VCaP (cell line): Measurements from ENCODE around the gene FAM186B.

Source experiments
- H3K27ac ChIP-seq: fragments of 450-650 bp; 2 replicates; pipeline ENCODE4 v1.5.1; 2017
- CTCF ChIP-seq: fragments of 450-650 bp; conservative IDR thresholded peaks from 2 replicates; pipeline ENCODE4 v1.5.1; 2017; ENCODE audit warnings: mild to moderate bottlenecking, moderate library complexity

FAM186B gene

GRCh38 chr12:49641748-49642369 lies 36.4 kb upstream of the FAM186B start:
- TF ChIP-seq CTCF: no peak
- H3K27ac ChIP-seq: no peak overlapping the region

- peak; percentile 73 for TF ChIP-seq CTCF
- no peak overlapping the region for H3K27ac ChIP-seq
Measured at GRCh38 chr12:49636979-49637755, 31.7 kb upstream of the FAM186B start.

GRCh38 chr12:49636574-49636973 lies 31.1 kb upstream of the FAM186B start:
- no peak for TF ChIP-seq CTCF
- no peak overlapping the region for H3K27ac ChIP-seq

- TF ChIP-seq CTCF: no peak
- no peak overlapping the region for H3K27ac ChIP-seq
Measured at GRCh38 chr12:49635656-49636055, 30.2 kb upstream of the FAM186B start.

GRCh38 chr12:49635036-49635435 lies 29.6 kb upstream of the FAM186B start:
- no peak overlapping the region for H3K27ac ChIP-seq
- no peak for TF ChIP-seq CTCF

- no peak overlapping the region for H3K27ac ChIP-seq
- TF ChIP-seq CTCF: no peak
Measured at GRCh38 chr12:49633703-49634345, 28.4 kb upstream of the FAM186B start.

GRCh38 chr12:49632986-49633702 lies 27.7 kb upstream of the FAM186B start:
- no peak overlapping the region for H3K27ac ChIP-seq
- no peak for TF ChIP-seq CTCF
